HEK293 (cell line): Measurements from ENCODE around the gene B3GNT3.

ENCODE experiments used
- CTCF ChIA-PET: fragments of 350-600 bp; formaldehyde crosslinking; extraction: SDS; loops from one replicate; lab custom pipeline; 2021; ENCODE audit warnings: antibody characterized with exemption; lab: Yijun Ruan, JAX
- POLR2A ChIA-PET: fragments of 300-600 bp; formaldehyde crosslinking; extraction: SDS; loops from one replicate; lab custom pipeline; 2020; ENCODE audit warnings: antibody characterized with exemption, inconsistent platforms; lab: Yijun Ruan, JAX
- H3K27ac ChIP-seq: fragments of 200-500 bp; sonication (Bioruptor generic); 2 replicates; pipeline ENCODE4 v1.5.1; 2014; ENCODE audit warnings: low read depth, low read length, control low read depth, inconsistent platforms; ENCODE audit errors: extremely low read depth
- H3K36me3 ChIP-seq, 2 experiments: fragments of 200-500 bp in 1 of 2; sonication (Bioruptor generic) in 1 of 2; 1 replicate in 1 of 2; 2 replicates in 1 of 2; pipeline ENCODE4 v1.5.1; 2014 to 2017; ENCODE audit warnings: inconsistent platforms in 2 of 2, low read length in 2 of 2; ENCODE audit not compliant: control insufficient read depth in 2 of 2, insufficient read depth in 1 of 2
- H3K4me1 ChIP-seq: fragments of 200-500 bp; sonication (Bioruptor generic); 2 replicates; pipeline ENCODE4 v1.5.1; 2014; ENCODE audit warnings: mild to moderate bottlenecking, low read length, inconsistent platforms; ENCODE audit not compliant: control insufficient read depth, insufficient read depth
- H3K4me3 ChIP-seq: 2 replicates; pipeline ENCODE4 v1.5.1; 2011; ENCODE audit warnings: low read depth, mild to moderate bottlenecking, control low read depth, low read length, moderate library complexity
- H3K9me3 ChIP-seq: fragments of 200-500 bp; sonication (Bioruptor generic); 2 replicates; pipeline ENCODE4 v1.5.1; 2014; ENCODE audit warnings: low read depth, low read length, inconsistent platforms; ENCODE audit not compliant: control insufficient read depth, insufficient read depth
- GLI2 ChIP-seq: fragments of 450-650 bp; formaldehyde crosslinking; IDR thresholded peaks from 2 replicates; pipeline ENCODE4; 2017; ENCODE audit warnings: missing biosample characterization, missing genetic modification characterization, low read depth, borderline replicate concordance
- GLIS1 ChIP-seq: fragments of 450-650 bp; formaldehyde crosslinking; IDR thresholded peaks from 2 replicates; pipeline ENCODE4 v1.5.1; 2016; ENCODE audit warnings: missing biosample characterization, missing genetic modification characterization
- IKZF3 ChIP-seq: fragments of 450-650 bp; IDR thresholded peaks from 2 replicates; pipeline ENCODE4 v1.5.0; 2018; ENCODE audit warnings: missing biosample characterization, mild to moderate bottlenecking, missing genetic modification characterization, moderate library complexity
- KLF8 ChIP-seq: fragments of 450-650 bp; formaldehyde crosslinking; IDR thresholded peaks from 2 replicates; pipeline ENCODE4 v1.5.1; 2016; ENCODE audit warnings: missing biosample characterization, missing genetic modification characterization
- MZF1 ChIP-seq: fragments of 450-650 bp; formaldehyde crosslinking; IDR thresholded peaks from 2 replicates; pipeline ENCODE4 v1.5.1; 2017; ENCODE audit warnings: missing biosample characterization, missing genetic modification characterization, borderline replicate concordance
- PRDM2 ChIP-seq: fragments of 450-650 bp; formaldehyde crosslinking; IDR thresholded peaks from 2 replicates; pipeline ENCODE4 v1.5.1; 2016; ENCODE audit warnings: missing biosample characterization, missing genetic modification characterization, borderline replicate concordance
- RBAK ChIP-seq: fragments of 450-650 bp; formaldehyde crosslinking; IDR thresholded peaks from 2 replicates; pipeline ENCODE4 v1.5.1; 2016; ENCODE audit warnings: missing biosample characterization, missing genetic modification characterization
- REST ChIP-seq: fragments of 450-650 bp; formaldehyde crosslinking; IDR thresholded peaks from 2 replicates; pipeline ENCODE4 v1.5.1; 2016; ENCODE audit warnings: missing biosample characterization, missing genetic modification characterization
- ZBTB6 ChIP-seq: fragments of 450-650 bp; formaldehyde crosslinking; IDR thresholded peaks from 2 replicates; pipeline ENCODE4 v1.5.1; 2017; ENCODE audit warnings: missing biosample characterization, missing genetic modification characterization
- ZFHX2 ChIP-seq: fragments of 450-650 bp; formaldehyde crosslinking; conservative IDR thresholded peaks from 2 replicates; pipeline ENCODE4 v1.5.1; 2016; ENCODE audit warnings: missing biosample characterization, missing genetic modification characterization
- ZNF121 ChIP-seq: fragments of 450-650 bp; formaldehyde crosslinking; IDR thresholded peaks from 2 replicates; pipeline ENCODE4 v1.5.1; 2016; ENCODE audit warnings: missing biosample characterization, missing genetic modification characterization
- ZNF174 ChIP-seq: fragments of 450-650 bp; formaldehyde crosslinking; IDR thresholded peaks from 2 replicates; pipeline ENCODE4 v1.5.0; 2017; ENCODE audit warnings: missing biosample characterization, mild to moderate bottlenecking, missing genetic modification characterization
- ZNF184 ChIP-seq: fragments of 450-650 bp; IDR thresholded peaks from 2 replicates; pipeline ENCODE4 v1.5.1; 2018; ENCODE audit warnings: missing biosample characterization, mild to moderate bottlenecking, missing genetic modification characterization
- ZNF2 ChIP-seq: fragments of 450-650 bp; formaldehyde crosslinking; IDR thresholded peaks from 2 replicates; pipeline ENCODE4 v1.5.1; 2016; ENCODE audit warnings: missing biosample characterization, missing genetic modification characterization
- ZNF23 ChIP-seq: fragments of 450-650 bp; formaldehyde crosslinking; IDR thresholded peaks from 2 replicates; pipeline ENCODE4 v1.5.1; 2016; ENCODE audit warnings: missing biosample characterization, missing genetic modification characterization, borderline replicate concordance
- ZNF248 ChIP-seq: fragments of 450-650 bp; formaldehyde crosslinking; IDR thresholded peaks from 2 replicates; pipeline ENCODE4 v1.5.1; 2017; ENCODE audit warnings: missing biosample characterization, missing genetic modification characterization
- ZNF292 ChIP-seq: fragments of 450-650 bp; formaldehyde crosslinking; IDR thresholded peaks from 2 replicates; pipeline ENCODE4 v1.5.1; 2016; ENCODE audit warnings: low read depth, missing biosample characterization, missing genetic modification characterization, borderline replicate concordance
- ZNF350 ChIP-seq: fragments of 450-650 bp; formaldehyde crosslinking; IDR thresholded peaks from 2 replicates; pipeline ENCODE4 v1.5.0; 2017; ENCODE audit warnings: missing biosample characterization, mild to moderate bottlenecking, missing genetic modification characterization
- ZNF354C ChIP-seq: fragments of 450-650 bp; formaldehyde crosslinking; IDR thresholded peaks from 2 replicates; pipeline ENCODE4 v1.5.1; 2016; ENCODE audit warnings: missing biosample characterization, missing genetic modification characterization, low read depth, borderline replicate concordance
- ZNF433 ChIP-seq: fragments of 450-650 bp; formaldehyde crosslinking; IDR thresholded peaks from 2 replicates; pipeline ENCODE4 v1.5.1; 2016; ENCODE audit warnings: missing biosample characterization, missing genetic modification characterization, low read depth
- ZNF548 ChIP-seq: fragments of 450-650 bp; formaldehyde crosslinking; IDR thresholded peaks from 2 replicates; pipeline ENCODE4 v1.5.1; 2016; ENCODE audit warnings: missing biosample characterization, missing genetic modification characterization
- ZNF621 ChIP-seq: fragments of 450-650 bp; formaldehyde crosslinking; IDR thresholded peaks from 2 replicates; pipeline ENCODE4 v1.5.1; 2017; ENCODE audit warnings: missing biosample characterization, missing genetic modification characterization
- ZNF626 ChIP-seq: fragments of 450-650 bp; sonication (Bioruptor Pico); formaldehyde crosslinking; IDR thresholded peaks from 2 replicates; pipeline ENCODE4 v1.5.1; 2018; ENCODE audit warnings: missing biosample characterization, missing genetic modification characterization, inconsistent platforms
- ZNF629 ChIP-seq: fragments of 450-650 bp; formaldehyde crosslinking; IDR thresholded peaks from 2 replicates; pipeline ENCODE4 v1.5.1; 2017; ENCODE audit warnings: missing biosample characterization, missing genetic modification characterization
- ZNF791 ChIP-seq: fragments of 450-650 bp; formaldehyde crosslinking; IDR thresholded peaks from 2 replicates; pipeline ENCODE4 v1.5.1; 2016; ENCODE audit warnings: missing biosample characterization, missing genetic modification characterization
- ZNF843 ChIP-seq: fragments of 450-650 bp; formaldehyde crosslinking; IDR thresholded peaks from 2 replicates; pipeline ENCODE4 v1.5.1; 2016; ENCODE audit warnings: missing biosample characterization, missing genetic modification characterization

The B3GNT3 gene

GRCh38 chr19:17766543-17767131 is 28.3 kb upstream of the B3GNT3 start (continued):
- TF ChIP-seq PRDM2 (tag by site-specific recombination) (no peak), ZFHX2 (tag by site-specific recombination) (peak; percentile 74), KLF8 (tag by site-specific recombination) (no peak), ZNF184 (tag by site-specific recombination) (no peak), ZNF248 (tag by site-specific recombination) (no peak), ZNF354C (no peak), ZNF23 (tag by site-specific recombination) (no peak), ZNF121 (tag by site-specific recombination) (no peak), ZNF843 (tag by site-specific recombination) (no peak), ZNF2 (tag by site-specific recombination) (peak; percentile 61; the same call in 1 of the 2 replicates), ZNF548 (tag by site-specific recombination) (no peak), ZNF626 (tag by site-specific recombination) (no peak), ZNF433 (tag by site-specific recombination) (no peak)

- POLR2A ChIA-PET = interaction anchor here (0.6 to 0.8 kb wide), 3 partner anchors 43 to 211 kb away, joined by 3 to 7 read pairs (median 5); no protein-coding TSS in a partner anchor
- Histone ChIP-seq H3K4me1 (no peaks in the 10 kb centered on the region), H3K36me3 (no peaks in the 10 kb centered on the region), H3K27ac (no peak overlapping the region), H3K9me3 (no peaks in the 10 kb centered on the region), H3K4me3 (no peak overlapping the region)
- CTCF ChIA-PET = interaction anchor here (0.5 to 3.6 kb wide), 22 partner anchors 7 to 542 kb away, joined by 3 to 46 read pairs (median 6); partner anchors contain the start of genes MAP1S, PGLS and RPL18A
- TF ChIP-seq ZNF621 (tag by site-specific recombination) (no peak), ZNF350 (tag by site-specific recombination) (no peak), REST (tag by site-specific recombination) (no peak), ZNF292 (tag by site-specific recombination) (no peak), ZNF174 (tag by site-specific recombination) (no peak), GLIS1 (tag by site-specific recombination) (no peak), MZF1 (tag by site-specific recombination) (no peak), GLI2 (tag by site-specific recombination) (no peak), ZNF791 (no peak), ZBTB6 (no peak), IKZF3 (no peak), RBAK (tag by site-specific recombination) (no peak), ZNF629 (tag by site-specific recombination) (no peak)
Measured at GRCh38 chr19:17767559-17767958, 27.4 kb upstream of the B3GNT3 start.
